ENCODE measurements around the gene COX19.

DNA sequence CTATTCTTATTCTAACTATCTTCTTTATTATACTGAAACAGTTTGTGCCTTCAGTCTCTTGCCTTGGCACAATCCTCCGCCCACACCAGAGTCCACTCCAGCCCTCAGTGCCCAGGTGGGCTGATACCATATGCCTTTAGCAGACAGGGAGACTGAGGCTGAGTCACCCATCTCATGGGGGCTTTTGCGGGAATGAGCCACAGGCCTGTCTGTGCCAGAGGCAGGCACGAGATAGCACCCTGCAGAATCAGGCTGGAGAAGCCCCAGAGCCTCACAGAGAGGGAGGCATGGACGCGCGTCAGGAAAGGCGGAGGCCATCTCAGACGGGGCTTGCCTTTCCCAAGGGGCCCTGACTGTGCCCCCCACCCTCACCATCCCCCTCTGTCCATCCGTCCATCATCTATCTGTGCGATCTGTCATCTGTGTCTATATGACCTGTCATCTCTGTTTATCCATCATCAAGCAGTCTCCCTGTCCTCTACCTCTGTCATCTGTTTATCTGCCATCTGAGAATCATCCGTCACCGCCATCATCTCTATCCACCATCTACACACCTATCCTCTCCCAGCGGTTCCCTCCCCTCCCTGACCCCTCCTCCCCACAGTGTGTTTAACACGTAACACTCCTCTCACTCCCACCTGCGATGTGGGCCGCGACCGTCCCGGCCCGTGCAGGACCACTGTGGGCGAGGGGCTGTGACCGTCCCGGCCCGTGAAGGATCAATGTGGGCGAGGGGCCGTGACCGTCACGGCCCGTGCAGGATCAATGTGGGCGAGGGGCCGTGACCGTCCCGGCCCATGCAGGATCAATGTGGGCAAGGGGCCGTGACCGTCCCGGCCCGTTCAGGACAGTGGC is 13.6 kb downstream of the COX19 start:
- TF ChIP-seq CTCF (conservative IDR thresholded peaks at IDR 0.05 in 1 of 2, IDR thresholded peaks at IDR 0.05 in 1 of 2; ENCODE audit: extremely low read depth in 1 of 2, insufficient read depth in 1 of 2, low read depth in 1 of 2, low read length in 2 of 2) (no peak), EZH2 (IDR thresholded peaks at IDR 0.05; ENCODE audit: borderline replicate concordance, low read length) (no peak)

Data from mammary epithelial cell (primary cell).